ENCODE data around the gene PELI2. TPM values are rescaled to one million over a fixed set of nuclear protein-coding genes. Genes with fewer than 3 reads are reported as not detected.

Gene PELI2
- total and polyA plus RNA-seq, 5 donors from 2014 or later: 0.07 to 5.8 (median 1.3) TPM

DNA sequence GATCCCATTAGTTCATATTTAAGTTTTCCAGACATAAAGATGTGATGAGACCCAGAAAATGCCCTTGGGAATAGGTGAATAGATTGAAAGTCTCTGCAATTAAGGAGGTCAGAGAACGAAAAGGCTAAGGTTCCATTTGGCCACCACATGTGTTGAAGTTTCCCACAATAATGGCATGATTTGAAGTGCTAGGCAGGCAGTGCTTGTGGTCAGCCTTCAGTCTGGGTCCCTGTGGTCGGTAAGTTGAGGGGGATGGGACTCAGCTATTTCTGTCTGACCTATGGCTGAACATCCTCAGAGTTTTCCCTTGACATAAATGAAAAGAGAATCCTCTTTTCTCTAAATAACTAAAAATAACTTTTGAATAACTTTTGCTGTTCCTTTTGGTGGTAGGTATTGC lies 92.4 kb downstream of the PELI2 start:
- H3K27ac ChIP-seq (ENCODE audit: insufficient read depth, low read length, poor library complexity, severe bottlenecking): no peak overlapping the region
- no peaks in the 10 kb centered on the region for H3K9me3 Mint-ChIP-seq
- H3K4me3 ChIP-seq (ENCODE audit: low read depth, low read length): no peak overlapping the region
- H3K4me1 ChIP-seq (ENCODE audit: control insufficient read depth, insufficient read depth, low read length, poor library complexity, severe bottlenecking): peaks cover 4% of the 10 kb centered on the region
- DNase-seq (no peak), ATAC-seq (ENCODE audit: low read depth in 2 of 2) (no peak)
- no peak overlapping the region for H3K4me3 Mint-ChIP-seq
- H3K27ac Mint-ChIP-seq: no peak overlapping the region
- H3K27me3 ChIP-seq (ENCODE audit: control insufficient read depth, insufficient read depth, low read length): peaks cover 2% of the 10 kb centered on the region
- H3K36me3 Mint-ChIP-seq: peaks cover 3% of the 10 kb centered on the region
- H3K4me1 Mint-ChIP-seq: peaks cover 0 to 19% (median 6%) of the 10 kb centered on the region in 4 donors
- H3K9me3 ChIP-seq (ENCODE audit: control insufficient read depth in 2 of 2, low read length in 2 of 2): no peaks in the 10 kb centered on the region
- H3K36me3 ChIP-seq (ENCODE audit: control insufficient read depth, insufficient read depth, low read length): no peaks in the 10 kb centered on the region
- H3K27me3 Mint-ChIP-seq: no peaks in the 10 kb centered on the region

DNA sequence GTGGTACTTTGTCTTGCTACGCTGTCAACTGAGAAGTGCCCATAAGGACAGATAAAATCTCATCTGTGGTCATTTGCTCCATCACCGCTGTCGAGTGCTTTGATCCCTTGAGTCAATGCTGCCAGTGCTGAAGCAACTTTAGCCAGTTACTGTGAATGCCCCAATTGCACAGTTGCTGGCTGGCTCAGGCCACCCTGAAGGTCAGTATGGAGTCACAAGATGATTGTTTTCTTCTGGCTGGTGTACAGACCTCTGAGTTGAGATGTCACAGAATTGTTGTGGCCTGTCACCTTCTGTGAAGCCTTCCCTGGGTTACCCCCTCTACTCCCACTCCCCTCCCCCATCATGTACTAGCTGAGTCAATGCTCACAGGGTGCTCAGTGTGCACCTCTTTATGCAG lies 92.9 kb downstream of the PELI2 start:
- H3K27ac Mint-ChIP-seq: no peak overlapping the region
- no peaks in the 10 kb centered on the region for H3K9me3 Mint-ChIP-seq
- Histone ChIP-seq H3K27me3 (ENCODE audit: control insufficient read depth, insufficient read depth, low read length) (peaks cover 2% of the 10 kb centered on the region), H3K9me3 (ENCODE audit: control insufficient read depth in 2 of 2, low read length in 2 of 2) (no peaks in the 10 kb centered on the region), H3K36me3 (ENCODE audit: control insufficient read depth, insufficient read depth, low read length) (no peaks in the 10 kb centered on the region), H3K27ac (ENCODE audit: insufficient read depth, low read length, poor library complexity, severe bottlenecking) (no peak overlapping the region), H3K4me1 (ENCODE audit: control insufficient read depth, insufficient read depth, low read length, poor library complexity, severe bottlenecking) (peaks cover 4% of the 10 kb centered on the region), H3K4me3 (ENCODE audit: low read depth, low read length) (no peak overlapping the region)
- no peak overlapping the region for H3K4me3 Mint-ChIP-seq
- ATAC-seq (ENCODE audit: low read depth in 2 of 2) (no peak), DNase-seq (no peak)
- peaks cover 0 to 21% (median 7%) of the 10 kb centered on the region in 4 donors for H3K4me1 Mint-ChIP-seq
- H3K36me3 Mint-ChIP-seq: peaks cover 3% of the 10 kb centered on the region
- H3K27me3 Mint-ChIP-seq: no peaks in the 10 kb centered on the region

DNA sequence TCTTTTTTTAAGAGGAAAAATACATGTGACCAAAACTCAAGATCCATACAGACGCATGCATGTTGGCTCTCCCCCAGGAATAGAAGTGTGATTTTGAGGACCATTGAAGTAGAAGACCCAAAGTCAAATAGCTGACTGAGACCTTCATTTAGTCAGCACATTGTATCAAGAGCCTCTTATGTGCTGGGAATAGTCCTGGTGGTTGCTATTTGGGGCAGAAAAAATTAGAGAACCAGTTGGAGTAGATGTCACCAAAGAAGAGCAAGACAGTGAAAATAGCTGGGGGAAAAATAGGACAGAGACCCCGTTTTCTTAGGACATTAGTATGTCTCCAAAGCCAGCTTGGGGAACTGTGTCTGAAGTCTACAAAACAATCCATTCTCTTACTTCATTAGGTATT lies 93.6 kb downstream of the PELI2 start:
- no peak overlapping the region for H3K4me3 ChIP-seq (ENCODE audit: low read depth, low read length)
- Mint-ChIP-seq H3K36me3 (peaks cover 3% of the 10 kb centered on the region), H3K27me3 (no peaks in the 10 kb centered on the region), H3K27ac (no peak overlapping the region), H3K4me3 (no peak overlapping the region), H3K9me3 (no peaks in the 10 kb centered on the region), H3K4me1 (peaks cover 0 to 24% (median 8%) of the 10 kb centered on the region in 4 donors)
- H3K36me3 ChIP-seq (ENCODE audit: control insufficient read depth, insufficient read depth, low read length): no peaks in the 10 kb centered on the region
- no peak for ATAC-seq (ENCODE audit: low read depth in 2 of 2)
- DNase-seq: no peak
- H3K9me3 ChIP-seq (ENCODE audit: control insufficient read depth in 2 of 2, low read length in 2 of 2): no peaks in the 10 kb centered on the region
- H3K27ac ChIP-seq (ENCODE audit: insufficient read depth, low read length, poor library complexity, severe bottlenecking): no peak overlapping the region
- H3K27me3 ChIP-seq (ENCODE audit: control insufficient read depth, insufficient read depth, low read length): peaks cover 2% of the 10 kb centered on the region
- H3K4me1 ChIP-seq (ENCODE audit: control insufficient read depth, insufficient read depth, low read length, poor library complexity, severe bottlenecking): peaks cover 4% of the 10 kb centered on the region

DNA sequence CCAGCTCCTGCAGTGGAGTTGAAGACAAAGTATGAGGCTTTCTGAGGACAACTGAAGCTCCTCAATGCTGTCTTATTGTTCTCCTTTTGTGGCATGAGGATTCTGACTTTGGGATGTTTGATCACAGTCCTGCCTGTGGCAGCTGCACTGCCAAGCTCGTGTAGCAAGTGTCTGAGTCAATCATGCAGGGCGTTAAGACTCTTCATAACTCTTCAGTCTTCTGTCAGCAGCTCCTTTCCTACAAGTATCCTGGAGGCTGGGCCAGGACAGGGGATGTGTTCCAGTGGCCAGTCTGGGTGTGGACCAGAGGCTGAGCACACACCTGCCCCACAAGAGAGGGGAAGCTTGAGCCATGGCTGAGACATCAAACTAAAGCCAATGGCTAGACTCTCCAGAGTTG lies 94.3 kb downstream of the PELI2 start:
- peaks cover 3% of the 10 kb centered on the region for H3K36me3 Mint-ChIP-seq
- DNase-seq (no peak), ATAC-seq (ENCODE audit: low read depth in 2 of 2) (no peak)
- H3K4me1 Mint-ChIP-seq: peaks cover 0 to 24% (median 8%) of the 10 kb centered on the region in 4 donors
- Histone ChIP-seq H3K27me3 (ENCODE audit: control insufficient read depth, insufficient read depth, low read length) (peaks cover 2% of the 10 kb centered on the region), H3K36me3 (ENCODE audit: control insufficient read depth, insufficient read depth, low read length) (no peaks in the 10 kb centered on the region), H3K4me3 (ENCODE audit: low read depth, low read length) (no peak overlapping the region), H3K4me1 (ENCODE audit: control insufficient read depth, insufficient read depth, low read length, poor library complexity, severe bottlenecking) (peaks cover 4% of the 10 kb centered on the region), H3K27ac (ENCODE audit: insufficient read depth, low read length, poor library complexity, severe bottlenecking) (no peak overlapping the region), H3K9me3 (ENCODE audit: control insufficient read depth in 2 of 2, low read length in 2 of 2) (no peaks in the 10 kb centered on the region)
- H3K27ac Mint-ChIP-seq: no peak overlapping the region
- H3K9me3 Mint-ChIP-seq: no peaks in the 10 kb centered on the region
- H3K27me3 Mint-ChIP-seq: no peaks in the 10 kb centered on the region
- no peak overlapping the region for H3K4me3 Mint-ChIP-seq

DNA sequence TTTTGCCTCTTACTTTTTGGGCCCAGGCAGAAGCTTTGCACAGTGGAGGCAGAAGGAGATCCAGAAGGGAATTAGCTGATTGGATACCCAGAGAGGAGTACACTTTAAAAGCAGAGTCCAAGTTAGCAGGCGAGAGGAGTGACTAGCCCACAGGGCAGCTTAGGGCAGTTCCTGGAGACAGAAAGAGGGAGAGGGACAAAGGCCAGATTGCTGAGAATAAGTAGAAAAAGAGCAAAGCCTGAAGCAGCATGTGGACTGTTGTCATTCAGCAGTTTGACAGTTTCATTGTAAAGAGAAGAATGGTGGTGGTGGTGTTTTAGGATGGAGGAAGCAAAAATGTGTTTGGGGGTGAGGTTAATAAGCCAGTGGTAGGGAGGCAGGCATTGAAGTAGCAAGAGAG lies 95.1 kb downstream of the PELI2 start:
- H3K9me3 ChIP-seq (ENCODE audit: control insufficient read depth in 2 of 2, low read length in 2 of 2): no peaks in the 10 kb centered on the region
- no peak overlapping the region for H3K4me3 ChIP-seq (ENCODE audit: low read depth, low read length)
- DNase-seq (no peak), ATAC-seq (ENCODE audit: low read depth in 2 of 2) (no peak)
- no peak overlapping the region for H3K27ac ChIP-seq (ENCODE audit: insufficient read depth, low read length, poor library complexity, severe bottlenecking)
- H3K4me3 Mint-ChIP-seq: no peak overlapping the region
- H3K27ac Mint-ChIP-seq: no peak overlapping the region
- no peaks in the 10 kb centered on the region for H3K36me3 ChIP-seq (ENCODE audit: control insufficient read depth, insufficient read depth, low read length)
- peaks cover 4% of the 10 kb centered on the region for H3K4me1 ChIP-seq (ENCODE audit: control insufficient read depth, insufficient read depth, low read length, poor library complexity, severe bottlenecking)
- peaks cover 1% of the 10 kb centered on the region for H3K27me3 ChIP-seq (ENCODE audit: control insufficient read depth, insufficient read depth, low read length)
- H3K36me3 Mint-ChIP-seq: peaks cover 3% of the 10 kb centered on the region
- no peaks in the 10 kb centered on the region for H3K27me3 Mint-ChIP-seq
- no peaks in the 10 kb centered on the region for H3K9me3 Mint-ChIP-seq
- H3K4me1 Mint-ChIP-seq: peaks cover 0 to 23% (median 7%) of the 10 kb centered on the region in 4 donors

DNA sequence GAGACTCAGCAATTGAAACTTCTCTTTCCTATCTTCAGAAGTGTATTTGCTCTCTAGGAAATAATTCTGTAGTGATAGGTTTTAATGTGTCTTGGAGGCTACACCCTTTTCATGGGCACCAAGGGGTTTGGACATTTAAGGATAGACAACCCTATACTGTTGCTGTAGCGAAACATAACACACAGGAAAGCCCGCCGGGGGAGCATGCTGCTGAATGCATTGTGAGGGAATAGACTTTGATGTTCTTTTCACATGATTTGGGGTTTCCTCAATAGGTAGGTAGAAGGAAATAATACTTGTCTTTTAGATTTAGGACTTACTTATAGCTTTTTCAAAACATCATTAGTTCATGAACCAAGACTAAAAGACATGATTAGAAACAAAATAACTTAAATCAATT lies 97.0 kb downstream of the PELI2 start:
- peaks cover 0 to 23% (median 6%) of the 10 kb centered on the region in 4 donors for H3K4me1 Mint-ChIP-seq
- H3K27me3 Mint-ChIP-seq: no peaks in the 10 kb centered on the region
- H3K9me3 ChIP-seq (ENCODE audit: control insufficient read depth in 2 of 2, low read length in 2 of 2): no peaks in the 10 kb centered on the region
- H3K27ac Mint-ChIP-seq: peak overlapping the region in 1 of 3 donors; percentile 18
- no peak overlapping the region for H3K4me3 Mint-ChIP-seq
- peaks cover 4% of the 10 kb centered on the region for H3K4me1 ChIP-seq (ENCODE audit: control insufficient read depth, insufficient read depth, low read length, poor library complexity, severe bottlenecking)
- H3K4me3 ChIP-seq (ENCODE audit: low read depth, low read length): no peak overlapping the region
- H3K27me3 ChIP-seq (ENCODE audit: control insufficient read depth, insufficient read depth, low read length): no peaks in the 10 kb centered on the region
- H3K36me3 Mint-ChIP-seq: peaks cover 3% of the 10 kb centered on the region
- ATAC-seq (ENCODE audit: low read depth in 2 of 2) (no peak), DNase-seq (no peak)
- no peaks in the 10 kb centered on the region for H3K36me3 ChIP-seq (ENCODE audit: control insufficient read depth, insufficient read depth, low read length)
- H3K9me3 Mint-ChIP-seq: no peaks in the 10 kb centered on the region
- no peak overlapping the region for H3K27ac ChIP-seq (ENCODE audit: insufficient read depth, low read length, poor library complexity, severe bottlenecking)

DNA sequence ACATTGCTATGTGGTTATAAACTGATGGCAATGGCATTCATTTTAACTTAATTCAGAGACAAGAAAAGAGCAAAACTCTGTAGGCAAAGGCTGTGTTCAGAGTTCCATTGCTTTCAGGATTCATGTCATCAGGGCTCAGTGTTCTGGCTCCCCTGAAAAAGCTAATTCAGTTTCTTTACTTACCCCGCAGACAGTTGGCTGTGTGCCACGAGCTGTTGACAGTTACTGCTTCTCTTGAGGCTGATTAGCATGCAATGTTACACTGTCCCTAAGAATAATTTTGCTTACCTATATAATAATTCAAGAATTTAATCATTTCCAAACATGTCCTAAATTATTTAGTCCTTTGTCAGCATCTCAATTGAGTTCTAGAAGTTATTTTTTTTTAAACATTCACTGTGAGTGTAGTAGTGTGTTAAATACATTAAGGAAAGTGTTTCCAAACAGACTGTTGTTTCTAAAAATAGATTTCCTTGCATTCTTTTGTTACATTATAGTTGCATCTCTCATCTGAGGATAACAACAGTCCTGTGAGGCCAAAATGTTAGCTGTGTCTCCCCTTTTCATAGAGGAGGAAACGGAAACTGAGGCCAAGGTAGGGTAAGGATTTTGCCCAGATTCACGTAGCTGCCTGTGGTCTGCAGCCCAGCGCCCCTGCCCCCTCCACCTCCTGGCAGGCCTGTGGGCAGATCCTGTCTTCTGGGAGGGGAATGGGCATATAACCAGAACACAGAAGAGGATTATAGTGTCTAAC lies 98.6 kb downstream of the PELI2 start:
- no peaks in the 10 kb centered on the region for H3K27me3 ChIP-seq (ENCODE audit: control insufficient read depth, insufficient read depth, low read length)
- ATAC-seq (ENCODE audit: low read depth in 2 of 2) (no peak), DNase-seq (no peak)
- no peaks in the 10 kb centered on the region for H3K9me3 ChIP-seq (ENCODE audit: control insufficient read depth in 2 of 2, low read length in 2 of 2)
- Mint-ChIP-seq H3K27ac (no peak overlapping the region), H3K9me3 (peaks cover 0 to 2% (median 0%) of the 10 kb centered on the region in 7 donors), H3K4me1 (peaks cover 0 to 21% (median 5%) of the 10 kb centered on the region in 4 donors), H3K27me3 (peaks cover 3% of the 10 kb centered on the region), H3K36me3 (no peaks in the 10 kb centered on the region), H3K4me3 (no peak overlapping the region)
- H3K4me1 ChIP-seq (ENCODE audit: control insufficient read depth, insufficient read depth, low read length, poor library complexity, severe bottlenecking): peaks cover 4% of the 10 kb centered on the region
- H3K36me3 ChIP-seq (ENCODE audit: control insufficient read depth, insufficient read depth, low read length): no peaks in the 10 kb centered on the region
- no peak overlapping the region for H3K27ac ChIP-seq (ENCODE audit: insufficient read depth, low read length, poor library complexity, severe bottlenecking)
- no peak overlapping the region for H3K4me3 ChIP-seq (ENCODE audit: low read depth, low read length)

All from CD4-positive, CD25-positive, alpha-beta regulatory T cell (primary cell).